SK-N-SH treated with all-trans-retinoic acid at 6 μM for 48 hours (cell line): ENCODE measurements around the gene C1GALT1.

Experiments
- ATAC-seq: fragments of 200-7000 bp; cut with Tn5 transposase; 3 replicates; pipeline ENCODE4 v1.9.1; 2020; ENCODE audit warnings: mild to moderate bottlenecking, moderate library complexity
- ARNTL ChIP-seq: fragments of 450-650 bp; formaldehyde crosslinking; IDR thresholded peaks from 2 replicates; pipeline ENCODE4 v1.5.0; 2020; ENCODE audit warnings: low read depth, mild to moderate bottlenecking, moderate library complexity, borderline replicate concordance
- BACH2 ChIP-seq: fragments of 250-450 bp; sonication (Bioruptor Pico); IDR thresholded peaks from 2 replicates; pipeline ENCODE4 v1.9.0; 2021; ENCODE audit warnings: mild to moderate bottlenecking, borderline replicate concordance
- CSDC2 ChIP-seq: fragments of 250-450 bp; sonication (Bioruptor Pico); IDR thresholded peaks from 2 replicates; pipeline ENCODE4 v1.5.0; 2020; ENCODE audit warnings: mild to moderate bottlenecking, moderate library complexity
- ESRRG ChIP-seq: fragments of 250-450 bp; sonication (Bioruptor Pico); IDR thresholded peaks from 2 replicates; pipeline ENCODE4 v1.6.1; 2021; ENCODE audit warnings: mild to moderate bottlenecking
- GLIS3 ChIP-seq: fragments of 250-450 bp; sonication (Bioruptor Pico); IDR thresholded peaks from 2 replicates; pipeline ENCODE4 v1.5.0; 2020; ENCODE audit warnings: mild to moderate bottlenecking, moderate library complexity
- ISL1 ChIP-seq: fragments of 250-450 bp; sonication (Bioruptor Pico); IDR thresholded peaks from 2 replicates; pipeline ENCODE4 v2.1.2; 2022; ENCODE audit warnings: mild to moderate bottlenecking, moderate library complexity
- OSR1 ChIP-seq: fragments of 250-450 bp; sonication (Bioruptor Pico); IDR thresholded peaks from 2 replicates; pipeline ENCODE4 v1.8.0; 2022; ENCODE audit warnings: moderate library complexity, mild to moderate bottlenecking, inconsistent platforms
- PPARA ChIP-seq: fragments of 250-450 bp; sonication (Bioruptor Pico); IDR thresholded peaks from 2 replicates; pipeline ENCODE4 v1.5.0; 2020; ENCODE audit warnings: mild to moderate bottlenecking, borderline replicate concordance
- RARB ChIP-seq: fragments of 250-450 bp; sonication (Bioruptor Pico); IDR thresholded peaks from 2 replicates; pipeline ENCODE4 v1.8.0; 2021; ENCODE audit warnings: mild to moderate bottlenecking, moderate library complexity
- SNAI2 ChIP-seq: fragments of 250-450 bp; sonication (Bioruptor Pico); IDR thresholded peaks from 2 replicates; pipeline ENCODE4 v1.5.0; 2020; ENCODE audit warnings: mild to moderate bottlenecking, moderate library complexity
- TCF4 ChIP-seq: fragments of 250-450 bp; sonication (Bioruptor Pico); IDR thresholded peaks from 2 replicates; pipeline ENCODE4 v1.8.0; 2021; ENCODE audit warnings: mild to moderate bottlenecking, moderate library complexity, borderline replicate concordance
- TOX ChIP-seq: fragments of 250-450 bp; sonication (Bioruptor Pico); IDR thresholded peaks from 2 replicates; pipeline ENCODE4 v1.8.0; 2021; ENCODE audit warnings: mild to moderate bottlenecking, moderate library complexity, borderline replicate concordance
- ZC3H10 ChIP-seq: fragments of 250-450 bp; sonication (Bioruptor Pico); IDR thresholded peaks from 2 replicates; pipeline ENCODE4 v1.5.1; 2021; ENCODE audit warnings: mild to moderate bottlenecking, moderate library complexity
- ZFP3 ChIP-seq: fragments of 250-450 bp; sonication (Bioruptor Pico); IDR thresholded peaks from 2 replicates; pipeline ENCODE4 v1.5.0; 2020; ENCODE audit warnings: mild to moderate bottlenecking, moderate library complexity
- ZFP30 ChIP-seq: fragments of 450-650 bp; formaldehyde crosslinking; IDR thresholded peaks from 2 replicates; pipeline ENCODE4 v1.5.0; 2022; ENCODE audit warnings: mild to moderate bottlenecking, moderate library complexity
- ZNF565 ChIP-seq: fragments of 450-650 bp; formaldehyde crosslinking; conservative IDR thresholded peaks from 2 replicates; pipeline ENCODE4 v1.5.0; 2020; ENCODE audit warnings: low read depth, mild to moderate bottlenecking, moderate library complexity
- ZNF70 ChIP-seq: fragments of 450-650 bp; formaldehyde crosslinking; IDR thresholded peaks from 2 replicates; pipeline ENCODE4 v1.5.0; 2020; ENCODE audit warnings: mild to moderate bottlenecking, moderate library complexity
- ZNF8 ChIP-seq: fragments of 450-650 bp; formaldehyde crosslinking; IDR thresholded peaks from 2 replicates; pipeline ENCODE4 v1.5.0; 2020; ENCODE audit warnings: mild to moderate bottlenecking, moderate library complexity
- TF ChIP-seq, protein P1 (sequence below): fragments of 250-450 bp; sonication (Bioruptor Pico); IDR thresholded peaks from 2 replicates; pipeline ENCODE4 v1.8.0; 2020; ENCODE audit warnings: mild to moderate bottlenecking, moderate library complexity, borderline replicate concordance
- TF ChIP-seq, protein P2 (sequence below): fragments of 250-450 bp; sonication (Bioruptor Pico); IDR thresholded peaks from 2 replicates; pipeline ENCODE4 v1.5.1; 2020; ENCODE audit warnings: low read depth, mild to moderate bottlenecking, moderate library complexity
- TF ChIP-seq, protein P3 (sequence below): fragments of 250-450 bp; sonication (Bioruptor Pico); IDR thresholded peaks from 2 replicates; pipeline ENCODE4 v1.5.0; 2020; ENCODE audit warnings: mild to moderate bottlenecking, moderate library complexity
- TF ChIP-seq, protein P4 (sequence below): fragments of 250-450 bp; sonication (Bioruptor Pico); IDR thresholded peaks from 2 replicates; pipeline ENCODE4 v1.5.1; 2021; ENCODE audit warnings: mild to moderate bottlenecking, moderate library complexity

Gene C1GALT1

DNA sequence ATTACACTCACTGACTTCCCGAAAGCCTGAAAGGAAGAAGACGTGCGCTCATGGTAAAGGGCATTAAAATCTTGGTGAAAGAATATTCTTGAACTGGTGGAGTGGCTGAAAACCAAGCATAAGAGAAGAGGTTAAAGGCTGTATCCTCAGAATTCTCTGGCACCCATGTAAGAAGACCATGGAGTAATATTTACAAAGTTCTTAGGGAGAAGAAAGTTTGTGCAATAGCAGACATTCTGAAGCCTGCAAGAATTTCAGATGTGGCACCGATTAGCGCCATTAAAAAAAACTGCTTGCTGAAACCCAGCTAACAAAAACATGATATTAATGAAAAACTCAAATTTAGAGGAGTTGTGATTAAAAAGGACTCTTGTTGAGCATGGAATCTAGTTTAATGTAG is 44.1 kb downstream of the C1GALT1 start:
- ATAC-seq, result no peak
- TF ChIP-seq CSDC2 (CRISPR knock-in tag) (no peak), BACH2 (CRISPR knock-in tag) (no peak), GLIS3 (CRISPR knock-in tag) (no peak), ZFP3 (CRISPR knock-in tag) (no peak), ZC3H10 (CRISPR knock-in tag) (no peak), ZFP30 (CRISPR knock-in tag) (no peak), ESRRG (CRISPR knock-in tag) (no peak), TCF4 (CRISPR knock-in tag) (no peak), ZNF565 (no peak), ZNF8 (CRISPR knock-in tag) (no peak), PPARA (CRISPR knock-in tag) (no peak), OSR1 (CRISPR knock-in tag) (no peak), TOX (CRISPR knock-in tag) (no peak)
- TF ChIP-seq, protein P1, sequence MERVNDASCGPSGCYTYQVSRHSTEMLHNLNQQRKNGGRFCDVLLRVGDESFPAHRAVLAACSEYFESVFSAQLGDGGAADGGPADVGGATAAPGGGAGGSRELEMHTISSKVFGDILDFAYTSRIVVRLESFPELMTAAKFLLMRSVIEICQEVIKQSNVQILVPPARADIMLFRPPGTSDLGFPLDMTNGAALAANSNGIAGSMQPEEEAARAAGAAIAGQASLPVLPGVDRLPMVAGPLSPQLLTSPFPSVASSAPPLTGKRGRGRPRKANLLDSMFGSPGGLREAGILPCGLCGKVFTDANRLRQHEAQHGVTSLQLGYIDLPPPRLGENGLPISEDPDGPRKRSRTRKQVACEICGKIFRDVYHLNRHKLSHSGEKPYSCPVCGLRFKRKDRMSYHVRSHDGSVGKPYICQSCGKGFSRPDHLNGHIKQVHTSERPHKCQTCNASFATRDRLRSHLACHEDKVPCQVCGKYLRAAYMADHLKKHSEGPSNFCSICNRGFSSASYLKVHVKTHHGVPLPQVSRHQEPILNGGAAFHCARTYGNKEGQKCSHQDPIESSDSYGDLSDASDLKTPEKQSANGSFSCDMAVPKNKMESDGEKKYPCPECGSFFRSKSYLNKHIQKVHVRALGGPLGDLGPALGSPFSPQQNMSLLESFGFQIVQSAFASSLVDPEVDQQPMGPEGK, result no peak
- TF ChIP-seq, protein P2, sequence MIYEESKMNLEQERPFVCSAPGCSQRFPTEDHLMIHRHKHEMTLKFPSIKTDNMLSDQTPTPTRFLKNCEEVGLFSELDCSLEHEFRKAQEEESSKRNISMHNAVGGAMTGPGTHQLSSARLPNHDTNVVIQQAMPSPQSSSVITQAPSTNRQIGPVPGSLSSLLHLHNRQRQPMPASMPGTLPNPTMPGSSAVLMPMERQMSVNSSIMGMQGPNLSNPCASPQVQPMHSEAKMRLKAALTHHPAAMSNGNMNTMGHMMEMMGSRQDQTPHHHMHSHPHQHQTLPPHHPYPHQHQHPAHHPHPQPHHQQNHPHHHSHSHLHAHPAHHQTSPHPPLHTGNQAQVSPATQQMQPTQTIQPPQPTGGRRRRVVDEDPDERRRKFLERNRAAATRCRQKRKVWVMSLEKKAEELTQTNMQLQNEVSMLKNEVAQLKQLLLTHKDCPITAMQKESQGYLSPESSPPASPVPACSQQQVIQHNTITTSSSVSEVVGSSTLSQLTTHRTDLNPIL, result no peak
- TF ChIP-seq, protein P3, sequence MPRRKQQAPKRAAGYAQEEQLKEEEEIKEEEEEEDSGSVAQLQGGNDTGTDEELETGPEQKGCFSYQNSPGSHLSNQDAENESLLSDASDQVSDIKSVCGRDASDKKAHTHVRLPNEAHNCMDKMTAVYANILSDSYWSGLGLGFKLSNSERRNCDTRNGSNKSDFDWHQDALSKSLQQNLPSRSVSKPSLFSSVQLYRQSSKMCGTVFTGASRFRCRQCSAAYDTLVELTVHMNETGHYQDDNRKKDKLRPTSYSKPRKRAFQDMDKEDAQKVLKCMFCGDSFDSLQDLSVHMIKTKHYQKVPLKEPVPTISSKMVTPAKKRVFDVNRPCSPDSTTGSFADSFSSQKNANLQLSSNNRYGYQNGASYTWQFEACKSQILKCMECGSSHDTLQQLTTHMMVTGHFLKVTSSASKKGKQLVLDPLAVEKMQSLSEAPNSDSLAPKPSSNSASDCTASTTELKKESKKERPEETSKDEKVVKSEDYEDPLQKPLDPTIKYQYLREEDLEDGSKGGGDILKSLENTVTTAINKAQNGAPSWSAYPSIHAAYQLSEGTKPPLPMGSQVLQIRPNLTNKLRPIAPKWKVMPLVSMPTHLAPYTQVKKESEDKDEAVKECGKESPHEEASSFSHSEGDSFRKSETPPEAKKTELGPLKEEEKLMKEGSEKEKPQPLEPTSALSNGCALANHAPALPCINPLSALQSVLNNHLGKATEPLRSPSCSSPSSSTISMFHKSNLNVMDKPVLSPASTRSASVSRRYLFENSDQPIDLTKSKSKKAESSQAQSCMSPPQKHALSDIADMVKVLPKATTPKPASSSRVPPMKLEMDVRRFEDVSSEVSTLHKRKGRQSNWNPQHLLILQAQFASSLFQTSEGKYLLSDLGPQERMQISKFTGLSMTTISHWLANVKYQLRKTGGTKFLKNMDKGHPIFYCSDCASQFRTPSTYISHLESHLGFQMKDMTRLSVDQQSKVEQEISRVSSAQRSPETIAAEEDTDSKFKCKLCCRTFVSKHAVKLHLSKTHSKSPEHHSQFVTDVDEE (CRISPR knock-in tag), result no peak
- TF ChIP-seq, all 23 proteins: peak for 0

DNA sequence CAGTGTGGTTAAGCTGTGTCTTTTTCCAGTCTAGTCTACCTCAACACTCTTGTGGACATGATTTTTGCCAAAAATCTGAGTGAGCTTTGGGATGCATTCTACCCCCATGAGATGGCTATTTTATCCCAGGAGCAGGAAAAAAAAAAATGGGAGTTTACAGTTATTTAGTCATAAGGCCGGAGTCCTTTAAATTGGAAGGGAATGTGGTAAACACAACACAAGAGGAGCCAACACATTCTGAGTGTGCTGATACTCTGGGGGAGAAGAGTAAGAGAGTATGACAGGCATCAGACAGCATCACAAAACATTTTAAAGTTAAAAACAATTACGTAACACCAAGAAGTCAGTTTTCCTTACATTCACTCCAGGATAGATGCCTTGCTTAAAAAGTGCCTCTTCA is 46.1 kb downstream of the C1GALT1 start:
- ATAC-seq, result peak; percentile 41
- TF ChIP-seq RARB (CRISPR knock-in tag) (no peak), ARNTL (CRISPR knock-in tag) (no peak), PPARA (CRISPR knock-in tag) (no peak), SNAI2 (CRISPR knock-in tag) (no peak), BACH2 (CRISPR knock-in tag) (no peak), ZNF70 (no peak), ZFP3 (CRISPR knock-in tag) (no peak), ZC3H10 (CRISPR knock-in tag) (no peak)

DNA sequence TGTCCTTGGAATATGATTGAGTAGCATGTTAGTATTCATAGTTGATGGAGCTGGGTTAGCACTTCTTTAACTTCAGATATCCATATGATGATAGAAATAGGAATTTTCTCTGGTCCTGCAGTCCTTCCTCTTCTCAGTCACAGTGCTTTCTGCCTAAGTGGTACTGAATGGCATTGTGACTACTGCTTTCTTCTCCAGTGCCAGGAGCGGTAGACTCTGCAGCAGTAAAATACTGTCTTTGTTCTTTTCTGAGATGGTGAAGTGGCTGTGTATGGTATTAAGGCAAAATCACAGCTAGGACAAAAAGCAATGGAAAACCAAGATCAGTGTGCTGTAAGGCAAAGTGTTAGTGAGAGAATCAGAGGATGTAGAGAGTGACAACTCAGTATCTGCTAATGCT is 46.6 kb downstream of the C1GALT1 start:
- no peak for TF ChIP-seq PPARA (CRISPR knock-in tag)
- TF ChIP-seq, protein P4, sequence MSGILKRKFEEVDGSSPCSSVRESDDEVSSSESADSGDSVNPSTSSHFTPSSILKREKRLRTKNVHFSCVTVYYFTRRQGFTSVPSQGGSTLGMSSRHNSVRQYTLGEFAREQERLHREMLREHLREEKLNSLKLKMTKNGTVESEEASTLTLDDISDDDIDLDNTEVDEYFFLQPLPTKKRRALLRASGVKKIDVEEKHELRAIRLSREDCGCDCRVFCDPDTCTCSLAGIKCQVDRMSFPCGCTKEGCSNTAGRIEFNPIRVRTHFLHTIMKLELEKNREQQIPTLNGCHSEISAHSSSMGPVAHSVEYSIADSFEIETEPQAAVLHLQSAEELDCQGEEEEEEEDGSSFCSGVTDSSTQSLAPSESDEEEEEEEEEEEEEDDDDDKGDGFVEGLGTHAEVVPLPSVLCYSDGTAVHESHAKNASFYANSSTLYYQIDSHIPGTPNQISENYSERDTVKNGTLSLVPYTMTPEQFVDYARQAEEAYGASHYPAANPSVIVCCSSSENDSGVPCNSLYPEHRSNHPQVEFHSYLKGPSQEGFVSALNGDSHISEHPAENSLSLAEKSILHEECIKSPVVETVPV (CRISPR knock-in tag), result no peak
- TF ChIP-seq ZNF8 (CRISPR knock-in tag), result no peak
- no peak for TF ChIP-seq ZFP3 (CRISPR knock-in tag)
- TF ChIP-seq, protein P1, result no peak
- TF ChIP-seq SNAI2 (CRISPR knock-in tag), result no peak
- TF ChIP-seq ZNF565, result no peak
- TF ChIP-seq ISL1 (CRISPR knock-in tag), result no peak
- no peak for TF ChIP-seq ZFP30 (CRISPR knock-in tag)
- TF ChIP-seq, protein P3 (CRISPR knock-in tag), result no peak
- TF ChIP-seq ZNF70, result no peak
- TF ChIP-seq OSR1 (CRISPR knock-in tag), result no peak
- no peak for TF ChIP-seq TOX (CRISPR knock-in tag)
- peak; percentile 51 for ATAC-seq
